GM19099 (cell line): ENCODE measurements around the gene FGA.

Source experiments
- POLR2A ChIP-seq: IDR thresholded peaks from 3 replicates; pipeline ENCODE4 v1.6.1; 2011; ENCODE audit warnings: low read depth; ENCODE audit not compliant: insufficient read length; ENCODE audit errors: extremely low read depth

FGA gene

DNA sequence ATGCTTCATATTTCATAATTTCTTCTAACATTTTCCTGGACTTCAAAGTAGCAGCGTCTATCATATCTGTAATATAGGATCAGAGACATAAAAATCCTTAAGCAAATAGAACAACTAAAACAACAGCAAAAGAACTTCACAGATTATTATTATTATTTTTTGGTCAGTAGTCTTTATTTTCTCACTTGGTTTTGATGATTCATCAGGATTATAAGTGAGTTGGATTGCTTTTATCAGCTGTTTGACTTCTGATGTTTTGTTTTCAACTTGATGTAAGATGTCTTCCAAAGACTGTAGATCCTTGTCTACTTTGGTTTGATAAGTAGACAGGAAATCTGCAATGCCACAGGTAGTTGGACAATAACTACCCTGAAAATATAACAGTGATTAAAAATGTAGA is 21.3 kb upstream of the FGA start:
- no peak for TF ChIP-seq POLR2A

DNA sequence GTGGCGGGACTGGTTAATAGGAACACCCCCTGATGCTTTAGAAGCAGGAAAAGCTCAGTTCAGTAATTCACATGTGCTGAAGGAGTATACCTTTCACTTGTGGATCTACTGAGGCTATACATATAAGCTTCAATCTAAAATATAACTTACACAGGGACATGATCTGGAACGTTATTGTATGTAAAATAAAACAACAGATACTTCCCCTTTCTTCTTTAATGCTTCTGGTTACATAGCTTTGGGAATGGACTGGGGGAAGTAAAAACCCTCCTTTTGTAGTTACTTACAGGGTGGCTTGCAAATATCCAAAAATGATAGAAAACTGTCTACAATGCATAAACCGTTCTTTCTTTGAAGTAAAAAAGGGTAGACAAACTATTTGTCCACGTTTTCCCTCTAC is 20.0 kb upstream of the FGA start:
- TF ChIP-seq POLR2A, result no peak

- TF ChIP-seq POLR2A, result no peak
Measured at GRCh38 chr4:154609532-154609931, 19.0 kb upstream of the FGA start.

DNA sequence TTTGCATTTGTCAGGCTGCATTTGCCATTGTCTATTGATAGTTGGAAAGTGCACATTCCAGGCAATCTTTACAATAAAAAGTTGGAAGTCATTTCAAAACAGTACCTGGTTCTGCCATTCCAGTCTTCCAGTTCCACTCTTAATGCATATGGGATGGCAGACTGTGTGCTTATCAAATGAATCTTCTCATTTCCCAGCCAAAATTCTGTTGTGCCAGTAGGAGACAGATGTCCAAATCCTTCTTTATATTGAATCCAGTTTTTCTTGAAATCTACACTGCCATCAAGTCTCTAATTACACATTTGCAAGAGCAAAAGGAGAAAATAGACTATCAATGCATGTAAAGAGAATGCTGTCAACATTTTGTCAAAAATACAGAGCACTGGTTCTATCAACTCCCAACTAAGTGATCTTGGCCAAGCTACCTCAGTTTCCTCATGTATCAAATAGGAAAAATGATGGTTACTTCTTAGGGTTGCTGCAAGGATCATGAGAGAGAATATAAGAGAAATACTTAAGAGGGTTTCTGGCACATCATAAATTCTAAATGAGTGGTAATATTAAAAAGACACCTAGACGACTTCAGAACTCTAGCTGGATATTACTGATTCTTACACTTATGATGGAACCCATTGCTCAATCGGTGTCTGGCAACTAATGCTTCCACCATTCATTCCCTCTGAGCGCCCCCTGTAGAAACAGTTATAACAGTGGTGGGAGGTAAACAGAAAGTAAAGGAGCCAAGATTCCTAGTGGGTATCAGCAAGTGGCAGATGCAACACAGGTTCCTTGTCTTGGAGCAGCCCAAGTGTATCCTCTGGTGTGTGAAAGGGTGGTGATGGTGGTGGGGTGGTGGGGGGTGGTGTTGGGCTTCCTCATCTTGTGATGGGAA is 18.1 kb upstream of the FGA start:
- no peak for TF ChIP-seq POLR2A

DNA sequence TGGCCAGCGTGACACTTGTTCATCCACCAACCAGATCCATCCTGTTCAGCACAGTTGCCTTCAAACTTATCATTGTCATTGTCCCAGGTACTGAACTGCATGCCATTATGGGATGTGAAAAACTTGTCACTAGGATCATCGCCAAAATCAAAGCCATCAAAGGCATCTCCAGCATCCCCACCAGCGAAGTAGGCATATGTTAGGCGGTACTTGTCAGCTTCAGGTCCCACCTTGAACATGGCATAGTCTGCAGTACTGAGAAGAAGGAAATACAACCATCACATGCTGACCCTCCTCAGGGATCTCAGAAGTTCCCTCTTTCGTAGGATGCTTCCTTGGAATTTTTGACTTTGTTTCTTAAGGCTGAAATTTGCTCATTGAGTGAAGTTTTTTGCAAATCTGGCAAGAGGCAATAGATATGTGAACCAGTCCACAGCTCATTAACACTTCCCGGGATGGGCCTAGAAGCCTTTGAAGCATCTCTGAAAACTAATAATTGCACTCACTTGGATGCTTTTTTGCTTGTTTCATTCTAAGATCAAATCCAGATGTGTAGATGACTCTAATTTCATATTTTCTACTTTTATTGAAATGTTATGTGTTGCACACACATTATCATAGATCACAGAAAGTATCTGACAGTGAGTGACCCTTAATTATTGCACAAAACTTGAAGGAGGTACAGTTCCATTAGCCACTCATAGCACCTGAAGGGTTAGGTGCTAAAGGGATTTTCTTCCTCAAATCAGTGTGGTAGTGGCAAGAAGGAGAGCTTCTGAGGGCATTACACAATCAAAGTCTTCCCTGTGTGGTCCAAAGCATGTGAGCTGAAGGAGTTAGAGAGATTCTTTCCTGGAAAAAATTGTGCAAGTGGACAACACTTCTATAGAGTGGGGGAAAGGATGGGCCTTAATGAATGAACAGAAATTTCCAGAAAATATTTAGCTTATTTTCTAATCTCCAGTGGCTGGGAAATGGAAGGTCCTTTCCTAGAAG is 16.5 kb upstream of the FGA start:
- no peak for TF ChIP-seq POLR2A

GRCh38 chr4:154604696-154605200 is 14.2 kb upstream of the FGA start:
- TF ChIP-seq POLR2A, result no peak

GRCh38 chr4:154603033-154603943 is 12.7 kb upstream of the FGA start:
- no peak for TF ChIP-seq POLR2A

DNA sequence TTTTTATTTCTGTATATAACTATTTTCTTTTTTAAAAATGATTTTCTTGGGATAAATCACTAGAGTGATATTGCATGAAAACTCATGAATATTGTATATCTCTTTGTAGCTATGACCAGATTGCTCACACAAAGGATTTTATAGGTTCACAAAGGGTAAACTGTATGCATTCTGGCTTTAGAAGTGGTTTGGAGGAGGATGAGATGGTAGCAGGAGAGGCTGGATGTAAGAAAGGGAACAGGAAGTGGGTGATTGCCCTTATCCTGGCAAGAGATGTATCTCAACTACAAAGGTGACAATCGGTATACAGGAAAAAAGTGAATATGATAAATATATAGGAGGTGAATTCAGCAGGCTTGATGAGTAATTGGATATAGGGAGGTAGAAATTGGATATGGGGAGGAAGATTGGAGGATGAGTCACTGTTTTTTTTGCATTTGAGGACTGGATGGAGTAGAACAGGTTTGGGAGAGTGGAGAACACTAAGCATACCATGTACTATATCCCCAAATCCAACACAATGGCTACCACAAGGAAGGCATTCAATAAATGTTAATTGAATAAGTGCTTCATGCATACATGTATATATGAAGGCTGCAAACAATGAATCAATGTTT is 12.0 kb upstream of the FGA start:
- TF ChIP-seq POLR2A, result no peak

DNA sequence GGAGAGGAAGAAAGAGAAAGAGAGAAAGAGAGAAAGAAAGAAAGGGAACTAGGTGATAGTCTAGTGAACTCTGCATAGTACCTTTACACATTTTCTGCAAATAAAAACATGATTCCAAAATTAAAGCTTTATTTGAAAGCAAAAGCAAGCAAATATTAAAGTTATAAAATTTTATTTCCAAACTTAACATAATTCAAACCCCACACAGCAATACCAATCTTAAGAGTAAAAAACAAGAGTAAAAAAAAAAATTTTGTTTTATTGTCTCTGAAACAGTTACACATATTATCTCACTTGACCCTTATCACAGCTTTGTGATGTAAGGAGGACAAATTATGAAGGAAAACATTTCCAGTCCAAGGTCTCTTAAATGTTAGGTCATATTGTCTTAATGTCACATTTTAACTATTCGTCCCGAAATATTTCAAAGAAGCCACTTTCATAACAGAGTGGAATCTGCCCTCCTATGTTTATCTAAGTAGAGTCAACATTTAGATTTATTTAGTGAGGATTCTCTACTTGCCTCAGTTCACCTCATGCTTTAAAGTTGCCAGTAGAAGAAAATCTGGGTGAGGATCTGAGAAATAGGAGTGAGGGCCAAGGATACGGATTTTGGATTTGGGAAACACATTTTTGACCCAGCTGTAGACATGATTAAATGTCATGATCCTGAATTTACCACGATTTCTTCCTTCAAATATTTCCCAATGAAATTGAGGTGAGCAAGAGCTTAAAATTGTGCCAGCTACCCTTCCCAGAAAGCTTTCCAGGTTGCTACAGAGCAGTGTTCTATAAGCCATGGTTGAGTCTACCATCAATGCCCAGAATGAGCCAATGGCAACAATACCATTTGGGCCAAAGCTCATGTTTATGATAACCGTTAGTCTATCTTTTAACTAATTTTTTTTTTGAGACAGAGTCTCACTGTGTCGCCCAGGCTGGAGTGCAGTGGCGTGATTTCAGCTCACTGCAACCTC is 7.5 kb upstream of the FGA start:
- no peak for TF ChIP-seq POLR2A

DNA sequence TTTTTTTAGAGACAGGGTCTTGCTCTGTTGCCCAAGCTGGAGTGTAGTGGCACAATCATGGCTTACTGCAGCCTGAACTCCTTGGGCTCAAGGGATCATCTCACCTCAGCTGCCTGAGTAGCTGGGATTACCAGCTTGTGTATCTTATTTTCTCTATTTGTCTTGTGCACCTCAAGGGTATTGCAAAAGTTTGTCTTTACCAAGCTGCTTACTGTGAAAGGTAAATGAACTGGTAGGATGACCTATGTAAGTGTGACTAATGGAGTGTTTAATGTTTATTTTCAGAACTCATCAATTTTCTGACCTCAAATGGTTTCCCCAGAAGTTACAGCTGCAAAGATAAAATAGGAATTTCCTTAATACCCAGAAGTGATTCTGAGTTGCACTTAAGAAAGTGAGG is 5.3 kb upstream of the FGA start:
- no peak for TF ChIP-seq POLR2A

GRCh38 chr4:154593868-154594267 is 3.3 kb upstream of the FGA start:
- no peak for TF ChIP-seq POLR2A

DNA sequence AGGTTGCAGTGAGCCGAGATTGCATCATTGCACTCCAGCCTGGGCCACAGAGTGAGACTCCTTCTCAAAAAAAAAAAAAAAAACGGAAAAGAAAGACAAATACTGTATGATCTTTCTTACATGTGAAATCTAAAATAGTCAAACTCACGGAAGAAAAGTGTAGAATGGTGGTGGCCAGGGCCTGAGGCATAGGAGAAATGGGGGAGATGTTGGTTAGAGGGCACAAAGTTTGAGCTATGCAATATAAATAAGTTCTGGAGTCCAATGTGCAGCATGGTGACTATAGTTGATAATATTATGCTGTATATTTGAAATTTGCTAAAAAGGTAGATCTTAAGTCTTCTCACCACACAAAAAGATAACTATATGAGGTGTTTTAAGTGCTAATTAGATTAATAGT is 1.3 kb upstream of the FGA start:
- TF ChIP-seq POLR2A, result no peak
